ENCODE data around the gene HIVEP1.

The HIVEP1 gene

DNA sequence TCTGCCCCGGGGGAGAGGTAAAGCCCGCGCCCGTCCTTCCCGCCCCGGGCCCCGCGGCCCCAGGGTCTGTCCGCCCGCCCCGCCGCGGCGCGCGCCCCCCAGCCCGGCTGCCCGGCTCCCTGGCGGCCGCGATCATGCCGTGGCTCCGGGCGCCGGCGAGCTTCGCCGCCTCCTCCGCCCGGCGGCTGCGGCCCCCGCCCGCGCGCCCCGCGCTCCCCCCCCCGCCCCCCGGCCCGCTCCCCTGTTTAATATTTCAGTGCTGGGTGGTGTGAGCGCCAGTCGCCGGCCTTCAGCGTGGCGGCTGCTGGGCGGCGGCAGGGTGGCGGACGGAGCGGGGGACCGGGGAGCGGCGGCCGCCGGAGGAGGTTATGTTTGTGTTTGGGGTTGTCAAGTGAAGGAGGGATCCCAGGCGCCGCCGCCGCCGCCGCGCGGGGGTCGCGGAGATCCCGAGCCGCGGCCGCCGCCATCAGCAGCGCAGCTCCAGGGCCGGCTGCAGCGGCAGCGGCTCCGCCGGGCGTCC, at the start of gene HIVEP1:
Gene HIVEP1, plus strand, starts transcription at position 275 of the 520 bp plus-strand sequence. CDS start 3,317 bp downstream, outside the sequence.
- no peak for DNase-seq

DNA sequence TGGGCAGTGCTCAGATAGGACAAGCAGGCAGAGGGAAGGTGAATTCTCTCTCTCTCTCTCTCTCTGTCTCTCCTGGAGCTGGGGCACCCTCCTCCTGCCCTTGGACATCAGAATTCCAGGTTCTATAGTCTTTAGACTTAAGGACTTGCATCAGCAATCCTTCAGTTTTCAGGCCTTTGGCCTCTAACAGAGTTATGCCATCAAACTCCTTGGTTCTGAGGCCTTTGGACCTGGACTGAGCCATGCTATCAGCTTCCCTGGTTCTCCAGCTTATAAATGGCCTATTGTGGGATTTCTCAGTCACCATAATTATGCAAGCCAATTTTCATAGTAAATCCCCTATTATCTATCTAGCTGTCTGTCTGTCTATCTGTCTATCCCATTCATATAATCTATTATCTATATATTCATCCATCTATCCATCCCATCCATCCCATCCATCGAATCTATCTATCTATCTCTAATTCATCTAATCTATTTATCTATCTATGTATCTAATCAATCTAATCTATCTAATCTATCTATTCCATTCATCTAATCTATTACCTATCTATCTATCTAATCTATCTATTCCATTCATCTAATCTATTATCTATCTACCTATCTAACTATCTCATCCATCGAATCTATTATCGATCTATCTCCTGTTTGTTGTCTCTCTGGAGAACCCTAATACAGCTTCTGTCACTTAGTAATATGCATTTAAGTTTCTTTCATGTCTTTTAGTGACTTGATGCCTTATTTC, 48.2 kb upstream of the HIVEP1 start:
- DNase-seq = no peak

DNA sequence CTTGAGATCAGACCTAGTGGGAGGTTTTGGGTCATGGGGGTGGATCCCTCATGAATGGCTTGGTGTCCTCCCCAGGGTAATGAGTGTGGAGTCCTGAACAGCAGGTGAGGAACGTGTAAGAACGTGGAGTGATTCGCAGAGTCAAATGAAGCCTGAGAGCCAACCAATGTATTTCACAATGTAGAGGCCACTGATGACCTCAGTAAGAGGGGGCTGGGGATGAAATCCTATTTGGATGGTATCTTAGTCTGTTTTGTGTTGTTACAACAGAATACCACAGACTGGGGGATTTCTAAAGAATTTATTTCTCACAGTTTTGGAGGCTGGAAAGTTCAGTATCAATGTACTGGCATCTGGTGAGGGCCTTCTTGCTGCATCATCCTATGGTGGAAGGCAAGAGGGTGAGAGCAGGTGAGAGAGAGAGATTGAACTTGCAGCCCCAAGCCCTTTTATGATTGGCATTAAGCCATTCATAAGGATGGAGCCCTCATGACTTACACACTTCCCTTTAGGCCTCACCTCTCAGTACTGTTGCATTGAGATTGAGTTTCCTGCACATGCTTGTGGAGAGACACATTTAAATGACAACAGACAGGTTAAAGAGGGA, 47.3 kb upstream of the HIVEP1 start:
- no peak for DNase-seq

DNA sequence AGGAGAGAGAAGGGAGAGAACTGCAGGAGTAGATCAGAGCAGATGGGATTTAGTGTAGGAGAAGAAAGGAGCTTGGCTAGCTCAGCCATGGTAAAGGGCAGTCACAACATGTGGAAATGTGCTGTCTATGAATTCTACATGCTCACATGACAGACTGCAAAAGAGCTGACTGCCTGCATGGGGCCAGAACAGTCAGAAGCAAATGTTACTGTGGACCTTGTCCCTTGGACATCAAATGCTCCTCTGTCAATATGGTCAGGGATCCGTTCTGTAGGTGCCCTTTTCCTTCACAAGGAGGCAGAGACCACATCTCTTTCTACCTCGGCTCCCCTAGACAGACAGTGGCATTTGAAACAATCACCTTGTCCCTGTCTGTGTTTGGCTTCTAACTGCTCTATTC, 46.6 kb upstream of the HIVEP1 start:
- DNase-seq = no peak

DNA sequence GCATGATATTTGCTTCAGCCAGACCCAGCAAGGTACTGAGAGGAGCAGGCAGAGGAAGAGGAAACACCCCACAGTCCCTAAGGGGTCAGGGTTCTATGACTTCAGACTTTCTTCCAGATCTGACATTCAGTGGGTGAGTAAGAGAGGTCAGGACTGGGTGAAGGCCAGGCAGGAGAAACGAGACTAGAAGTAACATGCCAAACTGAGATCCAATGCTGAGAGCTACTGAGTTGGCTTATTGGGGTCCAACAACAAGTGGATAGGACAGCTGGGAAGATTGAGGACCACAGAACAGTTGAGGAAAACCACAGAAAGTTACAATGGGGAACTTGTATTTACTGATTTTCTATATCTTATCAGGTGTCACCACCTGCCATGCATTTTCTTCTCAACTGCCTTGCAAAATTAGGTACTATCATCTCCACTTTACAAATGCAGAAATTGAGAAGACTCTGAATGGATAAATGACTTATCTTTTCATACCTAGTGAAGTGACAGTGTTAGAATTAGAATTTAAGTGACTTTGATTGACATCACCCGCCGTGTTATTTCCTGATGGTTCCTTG, 43.8 kb upstream of the HIVEP1 start:
- DNase-seq = no peak

DNA sequence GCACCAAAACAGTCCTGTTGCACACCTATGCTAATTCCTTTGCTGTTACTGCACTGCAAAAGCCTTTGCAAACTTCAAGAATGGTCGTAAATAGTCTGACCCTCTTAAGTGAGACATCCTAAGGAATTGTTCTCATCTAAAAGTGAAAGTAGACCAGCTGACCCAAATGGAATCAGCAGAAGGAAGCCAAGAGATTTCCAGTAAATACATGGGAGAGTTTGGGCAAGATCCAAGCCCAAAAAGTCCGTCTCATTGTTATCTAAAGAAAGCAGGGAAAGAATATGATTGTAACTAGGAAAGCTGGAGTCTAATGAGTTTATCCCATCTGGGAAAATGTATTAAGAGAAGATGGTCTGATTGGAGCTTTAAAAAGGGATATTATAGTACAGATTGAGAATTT, 43.0 kb upstream of the HIVEP1 start:
- no peak for DNase-seq

DNA sequence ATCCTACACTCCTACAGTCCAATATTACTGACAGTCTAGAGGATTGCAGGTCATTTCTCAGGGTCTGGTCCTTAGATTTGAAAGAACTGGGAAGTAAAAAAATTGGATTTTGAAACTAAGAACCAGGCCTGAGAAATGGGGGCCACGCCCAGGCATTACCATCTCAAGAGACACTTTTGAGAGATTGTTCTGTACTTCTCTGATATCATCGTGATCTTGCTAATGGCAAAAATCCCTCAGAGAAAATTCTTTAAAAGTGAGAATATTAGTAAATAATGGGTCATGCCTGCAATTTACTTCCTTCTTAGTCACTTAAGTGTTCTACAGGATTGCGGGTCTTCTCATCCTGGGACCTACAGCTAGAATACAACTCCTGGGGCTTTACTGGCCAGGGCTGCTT, 42.0 kb upstream of the HIVEP1 start:
- DNase-seq = no peak

DNA sequence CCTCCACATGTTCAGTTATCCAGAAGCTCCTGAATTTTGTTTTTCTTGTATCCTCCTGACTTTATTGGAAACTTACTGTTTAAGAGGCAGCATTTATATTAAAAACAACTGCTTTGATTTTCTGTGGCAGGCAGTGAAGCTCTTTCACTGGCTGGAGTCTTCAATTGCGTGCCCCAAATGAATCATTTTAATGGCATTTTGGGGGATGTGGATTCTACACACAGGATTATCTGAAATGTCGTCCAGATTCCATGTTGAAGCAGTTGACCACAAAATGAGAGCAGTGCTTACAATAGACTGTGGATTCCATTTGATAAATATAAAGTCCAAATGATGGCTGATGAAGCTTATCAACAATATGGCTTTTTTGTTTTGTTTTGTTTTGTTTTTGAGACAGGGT, 41.0 kb upstream of the HIVEP1 start:
- no peak for DNase-seq

DNA sequence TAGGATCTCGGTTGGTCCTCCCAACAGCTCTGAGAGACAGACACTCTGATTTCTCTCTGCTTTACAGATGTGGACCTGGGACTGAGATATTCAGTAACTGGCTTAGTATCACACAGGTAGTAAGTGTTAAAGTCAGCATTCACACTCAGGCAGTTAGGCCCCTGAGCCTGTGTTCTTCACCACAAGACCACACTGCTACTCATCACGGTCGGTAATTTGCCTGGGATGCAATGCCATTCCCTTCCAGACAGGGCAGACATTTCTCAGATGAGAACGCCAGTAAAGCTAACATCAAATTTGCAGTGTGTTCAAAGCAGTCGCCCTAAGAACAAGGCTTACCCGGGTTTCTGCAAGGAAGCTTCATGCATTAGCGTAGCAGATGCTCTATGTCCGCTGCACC, 39.8 kb upstream of the HIVEP1 start:
- no peak for DNase-seq

DNA sequence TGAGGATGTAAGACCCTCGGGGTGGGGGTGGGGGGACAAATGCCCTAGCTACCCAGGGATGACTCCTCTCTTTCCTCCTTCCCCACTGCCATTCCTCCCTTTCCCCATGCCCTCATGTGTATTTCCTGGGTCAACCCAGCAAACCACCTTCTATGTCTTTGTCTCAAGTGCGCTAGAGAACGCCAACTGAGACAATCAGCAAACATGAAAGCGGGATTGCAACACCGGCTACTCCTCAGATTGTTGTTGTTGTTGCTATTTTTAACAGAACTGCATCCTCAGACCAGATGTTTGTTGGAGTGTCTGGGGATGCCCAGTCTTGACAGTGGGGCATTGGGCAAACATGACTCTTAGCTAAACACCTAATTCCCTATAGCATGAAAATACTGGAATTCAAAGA, 39.3 kb upstream of the HIVEP1 start:
- no peak for DNase-seq

DNA sequence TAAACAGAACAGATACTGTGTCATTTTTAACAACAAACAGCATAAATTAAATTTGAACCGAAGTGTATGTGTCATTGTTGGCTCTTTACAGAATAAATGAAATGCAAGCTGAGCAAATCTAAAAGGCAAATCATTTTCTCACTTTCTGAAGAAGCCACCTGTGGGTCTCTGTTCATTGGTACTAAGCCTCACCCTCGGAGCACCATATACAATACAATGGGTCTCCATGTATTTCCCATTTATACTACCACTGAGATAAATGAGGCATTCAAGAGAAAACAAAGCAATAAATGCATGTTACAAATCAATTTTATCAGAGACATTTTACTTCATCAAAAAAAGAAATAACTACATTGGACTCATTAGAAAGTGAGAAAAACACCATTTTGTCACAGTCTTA, 38.9 kb upstream of the HIVEP1 start:
- DNase-seq = no peak

DNA sequence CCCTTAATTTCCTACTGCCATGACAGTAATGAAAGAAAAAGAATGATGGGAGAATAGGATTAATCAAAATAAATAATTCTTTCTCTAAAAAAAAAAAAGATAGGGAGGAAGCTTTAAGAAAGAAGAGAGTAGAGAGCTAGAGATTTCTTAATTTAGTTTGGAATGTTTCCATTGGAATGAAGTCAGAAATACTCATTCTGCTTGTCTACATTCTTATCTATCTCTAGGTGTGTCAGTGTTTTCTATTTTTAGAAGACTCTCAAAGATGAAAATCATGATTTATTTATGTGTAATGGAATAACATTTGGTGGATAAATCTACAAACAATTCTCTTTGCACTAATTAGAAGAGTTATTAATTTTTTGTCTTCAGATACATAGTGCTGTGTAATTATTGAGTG, 38.0 kb upstream of the HIVEP1 start:
- DNase-seq = no peak

DNA sequence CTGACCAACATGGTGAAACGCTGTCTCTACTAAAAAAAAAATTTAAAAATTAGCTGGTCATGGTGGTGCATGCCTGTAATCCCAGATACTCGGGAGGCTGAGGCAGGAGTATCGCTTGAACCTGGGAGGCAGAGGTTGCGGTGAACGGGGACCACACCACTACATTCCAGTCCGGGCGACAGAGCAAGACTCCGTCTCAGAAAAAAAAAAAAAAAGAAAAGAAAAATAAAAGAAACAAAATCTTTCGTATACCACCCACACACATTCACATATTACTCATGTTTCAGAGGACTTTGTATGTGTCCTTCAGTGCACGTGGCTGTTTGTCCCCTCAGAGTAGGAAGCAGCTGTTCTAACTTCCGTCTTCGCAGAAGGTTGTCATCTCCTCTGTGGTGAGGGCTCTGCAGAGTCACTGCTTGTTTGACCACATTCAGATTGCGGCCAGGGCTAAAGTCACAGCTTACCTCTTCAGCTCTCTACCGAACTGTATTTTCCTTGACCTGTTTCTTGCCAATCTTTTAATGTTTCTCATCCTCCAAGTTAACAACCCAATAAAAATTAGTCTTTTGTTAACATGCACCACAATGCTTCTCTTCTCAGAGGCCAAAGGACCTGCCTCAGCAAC, 36.6 kb upstream of the HIVEP1 start:
- DNase-seq = no peak

DNA sequence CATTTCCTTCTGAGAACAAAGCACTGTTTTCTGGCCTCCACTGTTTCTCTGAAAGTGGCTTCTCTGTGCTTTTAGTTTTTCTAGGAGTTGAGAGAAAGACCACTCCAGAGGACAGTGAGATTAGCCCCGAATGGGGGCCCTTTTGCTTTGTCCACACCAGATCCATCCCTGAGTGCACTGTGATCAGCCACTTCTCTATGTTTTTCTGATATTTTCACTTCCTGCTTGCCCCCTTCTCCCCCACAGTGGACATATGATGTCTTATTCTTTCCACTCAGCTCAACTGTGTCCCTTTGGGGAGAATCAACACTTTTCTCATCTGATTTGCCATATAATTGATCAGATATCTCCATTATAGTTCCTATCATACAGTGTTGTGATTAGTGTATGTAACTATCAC, 35.6 kb upstream of the HIVEP1 start:
- no peak for DNase-seq

DNA sequence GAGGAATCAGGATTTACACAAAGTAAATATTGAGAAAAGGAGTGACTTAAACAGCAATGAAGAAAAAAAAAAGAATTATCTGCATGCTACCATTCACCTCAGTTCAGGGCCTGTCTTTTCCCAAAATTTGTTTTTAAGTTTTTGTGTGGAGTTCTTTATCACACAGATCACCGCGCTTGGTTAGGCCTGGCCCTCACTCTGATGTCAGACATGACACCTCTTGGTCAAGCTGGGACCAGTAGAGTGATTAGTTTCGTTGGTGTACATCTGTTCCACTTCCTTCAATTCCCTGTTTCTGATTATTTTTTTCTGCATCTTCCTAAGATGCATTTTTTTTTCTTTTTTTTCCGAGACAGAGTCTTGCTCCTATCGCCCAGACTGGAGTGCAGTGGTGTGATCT, 34.9 kb upstream of the HIVEP1 start:
- DNase-seq = no peak

DNA sequence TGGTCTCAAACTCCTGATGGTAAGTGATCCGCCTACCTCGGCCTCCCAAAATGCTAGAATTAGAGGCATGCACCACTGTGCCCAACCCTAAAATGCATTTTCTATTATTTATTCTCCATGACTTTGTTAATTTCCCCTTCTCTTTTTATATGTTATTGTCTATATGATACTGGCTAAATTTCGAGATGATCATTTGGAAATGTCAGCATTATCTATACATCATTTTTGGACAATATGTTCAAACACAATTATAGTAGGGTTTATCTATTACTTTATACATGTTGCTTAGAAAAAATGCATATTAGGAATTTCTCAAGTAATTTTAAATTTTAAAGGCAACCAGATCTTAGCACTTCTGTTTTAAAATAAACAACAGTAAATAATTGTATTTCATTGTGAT, 34.4 kb upstream of the HIVEP1 start:
- no peak for DNase-seq

DNA sequence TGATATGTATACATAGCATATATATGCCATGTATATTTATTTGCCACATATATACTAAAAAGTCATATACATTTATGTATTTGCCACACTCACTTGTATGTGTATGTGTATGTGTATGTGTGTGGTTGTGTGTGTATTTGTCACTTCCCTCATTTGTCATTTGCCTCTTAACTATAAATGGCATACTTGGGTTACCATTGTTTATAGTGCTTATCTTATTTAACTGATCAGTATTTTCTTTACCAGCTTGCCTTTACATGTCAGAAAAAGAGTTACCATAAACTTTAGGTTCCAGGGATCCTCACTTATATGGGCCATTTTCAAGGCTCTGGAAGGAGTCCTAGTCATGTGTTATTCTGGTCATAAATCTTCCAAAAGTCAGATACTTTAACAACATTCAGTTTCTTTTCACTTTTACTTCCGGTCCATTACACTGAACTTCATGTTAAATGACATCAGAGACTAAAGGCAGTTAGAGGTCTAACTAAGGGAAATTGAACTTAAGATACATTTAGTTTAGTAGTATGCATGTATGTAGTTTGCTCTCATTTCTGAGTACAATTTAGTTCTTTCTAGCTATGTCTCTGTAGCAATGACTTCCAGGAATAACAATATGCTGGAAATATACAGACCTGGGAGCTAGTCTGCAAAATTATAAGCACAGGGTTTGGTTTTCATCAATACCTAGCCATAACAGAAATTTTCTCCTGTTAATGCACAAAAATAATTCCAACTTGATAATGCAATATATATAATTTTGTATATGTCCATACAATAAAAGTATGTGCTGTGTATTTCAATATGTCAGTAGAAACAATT, 33.7 kb upstream of the HIVEP1 start:
- no peak for DNase-seq

DNA sequence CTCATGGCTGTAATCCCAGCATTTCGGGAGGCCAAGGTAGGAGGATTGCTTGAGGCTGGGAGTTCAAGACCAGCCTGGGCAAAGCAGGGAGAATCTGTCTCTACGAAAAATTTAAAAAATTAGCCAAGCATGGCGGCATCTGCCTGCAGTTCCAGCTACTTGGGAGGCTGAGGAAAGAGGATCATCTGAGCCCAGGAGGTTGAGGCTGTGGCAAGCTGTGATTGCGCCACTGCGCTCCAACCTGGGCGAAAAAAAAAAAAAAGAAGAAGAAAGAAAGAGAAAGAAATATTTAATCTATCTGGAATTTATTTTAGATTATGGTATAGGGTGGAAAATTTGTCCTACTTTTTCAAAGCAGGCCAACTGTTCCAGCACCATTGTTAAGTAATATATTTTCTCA, 32.2 kb upstream of the HIVEP1 start:
- DNase-seq = no peak

DNA sequence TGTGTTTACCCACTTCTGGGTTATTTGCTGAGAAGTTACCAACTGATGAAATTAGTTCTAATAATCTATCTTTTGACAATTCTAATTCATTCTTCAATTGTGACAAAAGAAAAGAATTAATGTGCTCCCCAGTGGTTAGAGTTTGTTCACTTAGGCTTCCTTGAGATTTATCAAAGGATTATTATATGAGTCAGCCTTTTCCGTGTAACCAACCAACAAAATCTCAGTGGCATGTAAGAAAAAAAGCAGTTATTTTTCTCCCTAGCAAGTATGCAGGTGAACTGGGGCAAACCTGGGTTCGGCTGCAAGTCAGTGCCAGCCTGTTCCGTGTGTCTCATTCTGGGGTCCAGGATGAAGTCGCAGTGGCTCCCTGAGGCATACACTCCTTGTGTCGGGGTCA, 28.8 kb upstream of the HIVEP1 start:
- no peak for DNase-seq

DNA sequence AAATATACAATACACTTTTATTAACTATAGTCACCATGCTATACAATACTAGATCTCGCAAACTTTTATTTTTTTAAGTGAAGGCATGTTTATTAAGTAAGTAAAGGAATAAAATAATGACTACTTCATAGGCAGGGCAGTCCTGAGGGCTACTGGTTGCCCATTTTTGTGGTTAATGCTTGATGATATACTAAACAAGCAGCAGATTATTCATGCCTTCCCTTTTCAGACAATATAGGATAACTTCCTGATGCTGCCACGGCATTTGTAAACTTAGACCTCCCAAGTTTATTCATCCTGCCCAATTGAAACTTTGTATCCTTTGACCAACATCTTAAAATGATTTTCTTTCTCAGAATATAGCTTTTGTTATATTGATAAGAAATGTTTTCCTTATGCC, 24.7 kb upstream of the HIVEP1 start:
- DNase-seq = no peak

DNA sequence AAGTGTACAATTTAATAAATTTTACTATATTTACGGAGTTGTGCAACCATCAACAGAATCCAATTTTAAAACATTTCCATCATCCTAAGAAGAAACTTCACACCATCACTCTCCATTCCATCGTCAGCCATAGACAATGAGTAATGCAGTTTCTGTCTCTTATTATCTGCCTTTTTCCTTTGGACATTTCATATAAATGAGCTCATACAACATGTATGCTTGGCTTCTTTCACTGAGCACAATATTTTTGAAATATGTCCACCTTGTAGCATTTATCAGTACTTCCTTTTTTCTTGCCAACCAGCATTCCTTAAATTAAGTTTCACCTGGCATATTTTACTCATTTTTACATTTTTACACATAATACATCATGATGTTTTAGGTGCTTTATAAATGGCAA, 22.7 kb upstream of the HIVEP1 start:
- DNase-seq = no peak

DNA sequence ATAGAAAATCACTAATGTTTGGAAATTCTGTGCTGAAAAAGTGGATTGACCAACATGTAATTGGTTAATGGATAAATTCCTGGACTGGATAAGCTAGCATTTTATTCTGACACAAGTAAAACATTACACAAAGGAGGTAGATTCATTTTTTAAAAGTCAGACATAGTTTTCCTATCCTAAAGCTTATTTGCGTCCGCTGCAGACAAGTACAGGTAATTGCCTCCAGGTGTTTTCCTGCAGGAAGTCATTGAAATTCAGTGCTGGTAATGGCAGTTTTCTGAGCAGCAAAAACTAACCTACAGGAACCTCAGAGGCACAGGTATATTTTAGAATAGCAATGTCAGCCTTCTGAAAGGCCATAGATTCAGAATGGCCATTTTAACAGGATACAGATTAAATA, 20.0 kb upstream of the HIVEP1 start:
- no peak for DNase-seq

DNA sequence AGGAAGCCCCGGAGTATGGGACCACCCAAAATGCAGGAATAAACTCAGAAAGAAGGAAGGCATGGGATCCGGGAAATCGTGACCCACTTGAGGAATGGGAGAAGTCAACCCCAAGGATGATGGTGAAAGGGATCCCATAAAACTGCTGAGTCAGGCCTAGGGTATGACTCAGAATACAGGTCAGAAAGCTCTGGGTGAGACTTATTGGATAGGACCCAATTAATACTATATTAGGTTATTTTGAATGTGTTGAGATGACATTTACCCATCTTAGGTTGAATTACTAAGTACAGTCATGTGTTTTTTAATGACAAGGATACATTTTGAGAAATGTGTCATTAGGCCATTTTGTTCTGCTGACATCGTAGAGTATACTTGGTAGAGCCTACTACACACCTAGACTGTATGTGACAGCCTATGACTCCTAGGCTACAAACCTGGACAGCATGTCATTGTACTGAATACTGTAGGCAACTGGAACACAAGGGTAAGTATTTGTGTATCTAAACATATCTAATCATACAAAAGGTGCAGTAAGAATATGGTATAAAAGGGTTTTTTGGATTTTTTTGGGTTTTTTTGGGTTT, 17.1 kb upstream of the HIVEP1 start:
- no peak for DNase-seq
